Hematopoietic multipotent progenitor cell treated with erythropoietin and hydrocortisone succinate and interleukin-3 and kit ligand, for 17 days (in vitro differentiated cells): ENCODE measurements around the gene MLPH.
"Not testable (repeated sequence)": the region's sequence is repeated elsewhere in the genome, so short reads cannot be mapped to it uniquely, and the experiment has no call there.

Source experiments
- DNase-seq: peaks from one replicate; pipeline ENCODE4 v3.0.0-alpha.2; 2015; ENCODE audit warnings: low spot score

MLPH gene

DNA sequence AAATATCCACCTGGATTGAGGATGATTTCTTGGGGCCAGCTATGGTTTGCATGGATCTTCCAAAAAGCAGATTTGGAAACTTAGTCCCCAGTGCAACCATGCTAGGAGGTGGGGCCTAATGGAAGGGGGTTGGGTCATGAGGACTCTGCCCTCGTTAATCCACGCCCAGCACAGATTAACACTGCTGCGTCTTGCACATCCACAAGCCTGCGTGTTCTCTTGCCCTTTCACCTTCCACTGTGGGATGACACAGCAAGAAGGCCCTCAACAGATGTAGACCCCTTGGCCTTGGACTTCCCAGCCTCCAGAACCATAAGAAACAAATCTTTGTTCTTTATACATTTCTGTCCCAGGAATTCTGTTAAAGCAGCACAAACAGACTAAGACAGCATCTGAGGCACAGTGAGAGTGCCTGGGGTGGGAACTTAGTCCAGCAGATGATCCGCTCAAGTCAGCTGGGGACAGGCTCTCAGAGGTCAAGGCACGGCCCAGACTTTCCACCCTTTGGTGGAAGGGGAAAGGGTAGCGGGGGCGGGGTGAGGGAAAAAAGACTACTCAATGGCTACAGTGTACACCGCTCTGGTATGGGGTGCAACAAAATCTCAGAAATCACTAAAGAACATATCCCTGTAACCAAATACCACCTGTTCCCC, 101.1 kb downstream of the MLPH start:
- no peak for DNase-seq

DNA sequence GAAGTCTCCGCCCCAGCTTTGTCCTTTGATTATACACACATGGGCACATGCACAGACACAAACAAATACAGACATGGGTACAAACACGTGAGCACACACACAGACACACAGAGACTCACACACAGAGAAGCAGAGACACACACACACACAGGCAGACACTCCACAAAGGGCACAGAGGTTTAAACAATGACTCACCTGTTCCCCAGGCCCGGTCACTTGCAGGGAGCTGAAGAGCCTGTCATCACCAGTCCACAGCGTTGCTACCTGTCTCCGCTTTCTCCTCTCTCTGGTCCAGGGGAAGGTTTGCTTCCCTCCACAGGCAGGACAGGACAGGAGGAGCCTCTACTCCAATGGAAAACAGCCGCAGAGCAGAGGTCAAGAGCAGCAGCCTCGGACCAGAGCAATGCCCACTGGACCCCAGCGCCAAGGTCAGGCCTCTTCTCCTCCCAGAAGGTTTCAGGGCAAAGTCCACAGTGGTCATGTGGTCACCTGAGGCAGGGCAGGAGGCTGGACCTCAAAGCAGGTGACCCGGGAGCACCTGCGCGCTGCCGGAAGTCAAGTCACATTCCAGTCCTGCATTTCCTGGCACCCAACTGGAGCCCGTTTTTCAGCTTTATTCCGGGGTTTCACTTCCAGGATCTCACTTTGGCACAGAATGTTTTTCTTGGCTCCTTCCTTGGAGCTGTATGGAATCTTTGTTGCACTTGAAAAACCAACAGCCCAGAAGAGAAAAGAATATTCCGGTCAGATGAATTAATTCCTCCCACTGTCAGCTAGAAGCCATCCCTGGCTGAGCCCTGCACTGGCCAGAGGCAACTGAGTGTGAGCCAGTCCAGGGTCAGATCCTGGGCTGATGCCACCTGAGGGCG, 103.5 kb downstream of the MLPH start, which contains the start of gene RAB17:
TSS of gene RAB17 (minus strand) at position 463 of the 869 bp plus-strand sequence. CDS start 4,580 bp downstream, outside the sequence.
- DNase-seq: no peak

DNA sequence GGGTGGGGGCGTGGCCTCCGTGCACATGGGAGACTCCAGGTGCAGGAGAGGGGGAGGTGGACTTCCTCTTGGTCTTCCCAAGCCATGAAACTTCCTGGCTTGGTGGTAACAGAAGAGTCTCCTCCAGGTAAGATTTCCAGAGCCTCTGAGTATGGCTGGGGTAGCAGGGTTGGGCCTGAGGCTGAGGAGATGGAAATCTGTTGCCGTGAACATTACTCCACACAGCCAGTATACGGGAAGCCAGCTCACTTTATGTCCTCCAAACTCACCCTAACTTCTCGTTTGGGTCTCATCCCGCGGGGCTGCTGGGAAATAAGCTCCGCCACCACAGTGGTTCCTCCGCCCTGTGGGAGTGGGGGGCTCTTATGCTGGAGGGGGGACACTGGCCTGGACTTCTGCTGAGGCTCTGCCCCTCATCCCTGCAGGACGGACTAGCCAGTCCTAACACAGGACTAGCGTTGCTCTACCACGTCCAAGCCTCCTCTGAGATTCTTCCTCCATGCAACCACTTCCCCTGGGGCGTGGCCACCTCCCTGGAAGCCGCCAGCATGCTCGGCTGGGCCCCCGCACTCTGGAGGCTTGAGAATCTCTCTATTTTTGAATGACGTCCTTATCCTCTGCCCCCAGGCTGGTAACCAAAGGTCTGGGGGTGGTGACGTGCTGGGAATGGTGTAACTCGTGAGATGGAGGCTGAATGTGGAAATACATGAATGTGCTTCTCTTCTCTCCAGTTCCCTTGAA, 104.3 kb downstream of the MLPH start:
- no peak for DNase-seq

DNA sequence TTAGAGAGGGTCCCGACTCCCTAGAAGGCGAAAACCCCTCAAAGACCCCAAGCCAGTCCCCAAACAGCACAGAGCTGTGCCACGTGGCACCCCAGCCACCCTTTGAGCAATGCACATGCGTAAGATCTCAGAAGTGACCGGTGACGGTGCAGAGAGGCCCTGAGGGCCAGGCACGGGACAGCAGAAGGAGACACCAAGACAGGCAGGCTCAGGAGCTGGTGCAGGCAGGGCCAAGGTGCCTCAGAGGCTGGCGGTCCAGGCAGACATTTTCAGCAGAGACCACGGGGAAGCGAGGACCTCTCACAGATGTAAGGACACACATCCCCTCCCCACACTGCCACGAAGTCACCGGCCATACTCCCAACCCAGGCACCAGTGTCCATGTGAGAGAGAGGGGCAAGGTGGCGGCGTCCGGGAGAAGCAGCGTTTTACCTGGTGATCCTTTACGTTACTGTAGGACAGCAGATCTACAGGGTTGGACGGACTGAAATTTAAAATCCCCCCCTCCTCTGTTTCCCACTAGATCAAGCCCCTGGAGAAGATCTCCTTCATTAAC, 105.5 kb downstream of the MLPH start:
- DNase-seq: no peak

DNA sequence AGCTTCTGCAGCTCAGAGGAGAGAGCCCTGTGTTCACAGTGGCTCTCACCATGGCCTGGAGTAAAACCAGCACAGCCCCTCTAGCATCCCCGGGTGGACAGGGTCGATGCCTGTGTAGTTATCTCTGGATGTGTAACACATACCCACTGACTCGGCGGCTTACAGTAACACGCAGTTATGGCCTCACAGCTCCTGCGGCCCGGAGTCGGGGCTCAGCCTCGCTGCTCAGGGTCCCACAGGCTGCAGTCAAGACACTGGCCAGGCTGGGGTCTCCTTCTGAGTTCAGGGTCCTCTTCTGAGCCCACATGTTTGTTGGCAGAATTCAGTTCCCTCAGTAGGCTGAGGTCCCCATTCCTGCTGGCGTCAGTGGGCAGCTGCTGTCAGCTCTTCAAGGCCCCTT, 106.0 kb downstream of the MLPH start:
- no peak for DNase-seq

DNA sequence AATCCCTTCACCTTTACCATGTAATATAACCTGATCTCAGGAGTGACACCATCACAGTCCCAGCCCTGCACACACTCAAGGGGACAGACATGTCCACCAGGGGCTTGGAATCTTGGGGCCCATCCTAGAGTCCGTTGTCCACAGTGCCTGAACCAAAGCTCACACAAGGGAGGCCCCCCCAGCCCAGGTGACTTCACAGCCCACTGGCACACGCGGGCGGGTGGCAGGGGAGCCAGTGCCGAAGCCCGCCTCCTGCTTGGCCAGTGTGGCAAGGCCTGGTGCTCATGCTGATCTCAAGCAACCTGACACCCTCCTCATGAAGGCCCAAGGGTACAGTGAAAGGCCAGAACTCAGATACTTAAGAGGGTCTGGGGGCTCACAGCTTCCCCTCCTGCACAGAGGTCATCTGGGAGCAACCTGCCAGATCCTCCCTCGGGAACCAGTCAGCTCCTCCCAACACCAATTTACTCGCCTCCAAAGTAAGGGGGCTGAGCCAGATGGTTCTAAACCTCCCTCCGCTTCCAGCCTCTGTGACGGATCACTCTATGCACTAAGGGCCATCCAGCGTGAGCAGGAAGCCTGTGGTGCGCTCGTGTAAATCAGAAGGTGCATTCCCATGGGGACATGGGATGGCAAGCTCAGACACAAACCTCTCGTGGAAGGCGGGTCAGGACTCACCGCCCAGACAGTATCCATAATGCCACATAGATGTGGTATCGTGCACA, 106.7 kb downstream of the MLPH start:
- no peak for DNase-seq

DNA sequence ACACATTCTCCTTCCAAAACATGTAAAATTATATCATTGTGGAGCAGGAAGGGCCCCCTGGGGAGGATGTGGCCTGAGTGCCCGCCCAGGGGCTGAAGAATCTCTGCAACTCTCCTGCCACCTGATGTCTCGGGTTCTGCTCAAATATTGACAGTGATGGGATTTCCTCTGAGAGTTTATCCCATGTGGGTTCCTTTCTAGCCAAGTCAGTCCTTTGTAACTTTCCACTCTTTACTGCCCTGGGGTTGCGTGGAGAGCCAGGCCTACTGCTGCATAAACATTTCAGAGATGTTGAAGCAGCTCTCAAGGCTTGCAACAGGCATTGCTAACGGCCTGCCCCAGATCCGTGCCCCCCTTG, 107.4 kb downstream of the MLPH start:
- DNase-seq: no peak

DNA sequence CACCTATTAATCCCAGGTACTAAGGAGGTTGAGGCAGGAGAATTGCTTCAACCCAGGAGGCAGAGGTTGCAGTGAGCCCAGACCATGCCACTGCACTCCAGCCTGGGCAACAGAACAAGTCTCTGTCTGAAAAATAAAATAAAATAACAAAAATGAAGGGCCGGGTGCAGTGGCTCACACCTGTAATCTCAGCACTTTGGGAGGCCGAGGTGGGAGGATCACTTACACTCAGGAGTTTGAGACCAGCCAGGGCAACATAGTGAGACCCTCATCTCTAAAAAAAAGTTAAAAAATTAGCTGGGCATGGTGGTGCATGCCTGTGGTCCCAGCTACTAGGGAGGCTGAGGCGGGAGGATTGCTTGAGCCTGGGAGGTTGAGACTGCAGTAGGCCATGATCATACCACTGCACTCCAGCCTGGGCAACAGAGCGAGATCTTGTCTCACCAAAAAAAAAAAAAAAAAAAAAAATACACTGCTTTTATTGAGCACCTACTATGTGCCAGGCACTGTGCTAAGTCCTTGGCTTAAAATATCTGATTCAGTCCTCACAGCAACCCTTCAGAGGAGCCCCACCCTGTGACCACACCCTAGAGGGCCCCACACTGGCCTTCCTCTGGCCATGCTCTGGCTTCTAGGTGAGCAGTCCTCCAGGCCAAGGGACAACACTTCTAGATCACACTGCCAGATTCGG, 108.9 kb downstream of the MLPH start:
- not testable (repeated sequence) for DNase-seq

DNA sequence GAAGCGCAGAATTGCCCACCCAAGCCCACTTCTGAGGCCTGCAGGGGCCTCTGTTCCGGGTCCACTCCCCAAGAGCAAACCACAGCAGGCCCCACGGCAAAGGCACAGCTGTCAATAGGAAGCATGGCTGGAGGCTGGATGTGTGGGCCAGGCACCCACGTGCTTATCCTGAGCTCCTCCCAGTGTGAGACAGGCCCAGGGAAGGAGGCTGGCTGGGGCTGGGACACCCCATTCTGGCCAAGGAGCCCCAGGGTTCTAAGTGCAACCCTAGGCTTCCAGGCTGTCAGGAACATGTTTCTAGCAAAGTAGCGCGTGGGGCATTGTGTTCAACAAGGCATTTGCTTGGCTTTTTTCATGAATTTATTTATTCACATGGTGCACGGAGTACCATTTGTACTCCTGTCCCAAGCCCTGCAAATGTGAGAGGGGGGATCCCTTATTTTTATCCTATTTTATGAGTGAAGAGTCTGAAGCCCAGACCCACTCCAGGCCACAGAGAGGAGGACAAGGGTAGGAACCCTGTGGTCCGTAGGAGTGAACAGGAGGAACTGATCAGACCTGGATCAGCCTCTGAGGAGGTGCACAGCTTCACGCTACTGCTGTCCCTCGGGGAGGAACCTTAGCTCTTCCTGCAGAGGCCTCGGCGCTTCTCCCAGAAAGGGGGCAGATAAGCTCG, 109.6 kb downstream of the MLPH start:
- DNase-seq: no peak

DNA sequence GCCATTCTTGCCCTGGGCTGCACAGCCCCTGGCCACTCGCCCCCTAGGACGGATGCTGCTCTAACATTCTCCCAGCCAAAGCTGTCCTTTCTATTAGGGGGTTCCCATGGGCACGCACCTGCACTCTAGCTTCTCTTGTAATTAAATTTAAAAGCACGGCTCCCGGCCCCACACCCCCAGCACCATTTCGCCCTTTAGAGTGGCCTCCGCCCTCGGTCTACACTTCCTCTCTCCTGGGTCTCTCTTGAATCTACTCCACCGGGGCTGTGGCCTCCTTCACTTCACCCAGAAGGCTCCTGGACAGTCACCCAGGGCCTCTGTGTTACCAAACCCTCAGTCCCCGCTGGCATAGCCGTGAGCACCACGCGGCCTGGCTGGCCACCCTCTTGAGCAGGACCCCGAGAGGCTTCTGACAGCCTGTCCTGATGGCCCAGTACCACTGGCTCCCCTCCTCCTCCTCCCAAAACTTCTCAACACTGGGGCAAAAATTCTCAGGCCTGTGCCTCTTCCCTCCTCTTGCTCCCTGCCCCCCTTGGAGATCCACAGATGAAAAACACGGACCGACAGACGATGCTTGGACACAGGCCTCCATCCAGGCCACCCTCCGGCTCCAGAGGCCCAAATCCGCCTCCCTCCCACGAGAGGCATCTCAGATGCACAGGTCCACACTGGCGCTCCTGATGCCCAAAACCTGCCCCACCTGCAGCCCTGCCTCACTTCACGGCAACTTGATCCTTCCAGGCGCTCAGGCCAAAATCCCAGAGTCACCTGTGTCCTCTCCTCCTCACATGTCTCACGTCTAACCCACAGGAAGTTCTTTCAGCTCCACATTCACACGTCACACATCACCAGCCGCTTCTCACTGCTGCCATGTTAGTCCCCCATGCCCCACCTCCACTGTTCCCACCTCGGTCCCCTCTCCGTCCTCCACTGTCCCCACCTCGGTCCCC, 110.4 kb downstream of the MLPH start:
- no peak for DNase-seq

DNA sequence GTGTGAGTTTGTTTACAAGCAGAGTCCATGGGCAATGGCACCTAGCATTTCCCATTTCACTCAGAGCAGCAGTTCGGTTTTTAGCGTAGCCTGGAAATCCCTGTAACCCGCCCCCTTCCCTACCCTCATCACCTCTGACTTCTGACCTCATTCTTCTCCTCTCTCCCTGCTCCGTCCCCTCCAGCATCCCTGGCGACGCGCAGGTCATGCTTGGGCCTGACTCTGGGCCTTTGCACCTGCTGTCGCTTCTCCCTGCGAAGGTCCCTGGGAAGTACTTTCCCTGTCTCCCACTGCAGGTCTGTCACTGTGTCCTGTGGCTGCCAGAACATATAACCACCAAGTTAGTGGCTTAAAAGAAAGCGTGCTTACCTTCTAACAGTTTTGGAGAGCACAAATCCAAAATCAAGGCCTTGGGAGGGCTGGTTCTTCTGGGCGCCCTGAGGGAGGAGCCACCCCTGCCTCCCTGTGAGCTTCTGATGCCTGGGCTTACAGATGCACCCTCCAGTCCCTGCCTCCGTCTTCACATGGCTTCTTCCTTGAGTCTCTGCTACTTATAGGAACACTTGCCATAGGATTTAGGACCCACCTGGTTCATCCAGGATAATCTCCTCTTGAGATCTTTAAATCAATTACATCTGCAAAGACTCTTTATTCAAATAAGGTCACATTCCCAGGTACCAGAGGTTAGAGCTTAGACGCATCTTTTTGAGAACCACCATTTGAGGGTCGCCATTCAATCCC, 111.6 kb downstream of the MLPH start:
- no peak for DNase-seq

DNA sequence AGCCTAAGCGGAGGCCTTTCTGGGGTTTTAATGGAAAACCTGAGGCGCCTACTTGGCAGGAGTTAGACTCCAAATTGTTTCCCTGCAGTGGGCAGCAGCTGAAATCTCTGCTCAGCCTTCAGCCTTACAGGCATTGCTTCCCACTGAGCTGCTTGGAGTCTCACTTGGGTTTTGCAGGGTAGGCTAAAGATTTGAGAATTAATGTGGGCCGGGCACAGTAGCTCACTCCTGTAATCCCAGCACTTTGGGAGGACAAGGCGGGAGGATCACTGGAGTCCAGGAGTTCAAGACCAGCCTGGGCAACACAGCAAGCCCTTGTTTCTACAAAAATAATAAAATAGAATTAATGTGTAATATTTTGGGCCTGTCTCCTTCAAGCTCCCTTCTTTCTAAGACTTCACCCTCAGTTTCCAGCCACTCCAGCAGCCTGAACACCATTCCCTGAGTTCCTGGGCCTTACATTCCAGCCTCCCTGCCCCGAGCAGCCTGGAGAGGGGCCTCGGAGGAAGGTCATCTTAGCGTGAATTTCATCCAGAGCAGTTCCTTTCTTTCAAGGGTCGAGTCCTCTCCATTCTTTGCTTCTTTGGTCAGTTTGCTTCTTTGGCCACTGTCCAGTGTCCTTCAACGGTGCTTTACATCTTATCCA, 112.5 kb downstream of the MLPH start:
- no peak for DNase-seq

DNA sequence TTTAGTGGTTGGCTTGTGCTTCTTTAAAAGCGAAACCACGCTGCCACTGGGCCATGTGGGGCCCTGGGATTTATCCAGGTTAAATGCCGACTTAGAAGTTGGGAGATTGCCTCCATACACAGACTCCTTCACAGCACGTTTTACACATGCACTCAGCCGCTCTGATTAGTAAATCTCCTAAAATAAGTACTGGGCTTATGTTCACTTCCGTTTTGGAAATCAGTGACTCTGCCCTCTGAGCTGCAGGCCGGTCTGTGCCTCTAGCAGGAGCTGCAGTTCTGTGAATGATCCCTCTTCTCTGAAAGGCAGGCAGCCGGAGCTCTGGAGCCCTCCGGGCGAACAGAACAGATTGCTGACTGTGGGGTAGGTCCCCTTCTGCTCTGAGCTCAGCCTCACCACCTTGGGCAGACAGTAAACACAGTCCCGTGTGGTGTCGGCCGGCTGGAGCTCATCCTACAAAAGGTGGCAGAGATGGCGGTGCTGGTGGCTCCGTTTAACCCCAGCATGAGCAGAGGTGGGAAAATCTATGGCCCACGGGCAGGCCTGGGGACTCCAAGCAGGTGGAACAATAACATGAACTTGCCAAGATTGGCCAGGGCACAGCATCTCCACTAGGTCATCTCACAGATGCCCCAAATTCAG, 113.3 kb downstream of the MLPH start:
- no peak for DNase-seq

DNA sequence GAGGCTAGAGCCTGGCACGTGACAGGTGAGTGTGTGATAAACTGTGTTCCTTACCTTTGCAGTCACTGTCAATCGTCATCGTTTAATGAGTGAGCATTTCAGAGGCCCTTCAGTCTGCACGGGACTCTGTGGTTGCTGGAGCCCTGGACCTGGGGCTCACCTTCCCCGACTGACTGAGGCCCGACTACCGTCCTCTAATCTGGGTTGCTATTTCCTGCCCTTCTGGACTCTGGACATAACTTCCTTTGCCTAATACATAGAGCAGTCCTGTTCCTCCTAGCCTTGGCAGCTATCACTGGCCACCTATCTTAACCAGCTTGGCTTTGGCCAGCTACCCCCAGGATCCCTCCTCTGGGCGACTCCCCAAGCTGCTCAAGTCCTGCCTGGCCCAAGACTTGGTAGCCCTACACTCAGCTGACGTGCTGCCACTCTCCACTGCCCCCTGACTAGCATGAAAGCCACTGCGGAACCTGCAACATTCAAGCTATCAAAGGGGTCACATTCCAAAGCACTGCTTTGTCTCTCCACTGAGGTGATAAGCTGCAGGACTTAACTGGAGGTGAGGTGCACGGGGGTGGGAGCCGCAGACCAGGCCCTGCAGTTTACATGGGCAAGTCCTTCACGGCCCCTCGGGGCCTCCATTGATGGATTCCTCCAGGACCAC, 114.5 kb downstream of the MLPH start:
- DNase-seq: no peak

DNA sequence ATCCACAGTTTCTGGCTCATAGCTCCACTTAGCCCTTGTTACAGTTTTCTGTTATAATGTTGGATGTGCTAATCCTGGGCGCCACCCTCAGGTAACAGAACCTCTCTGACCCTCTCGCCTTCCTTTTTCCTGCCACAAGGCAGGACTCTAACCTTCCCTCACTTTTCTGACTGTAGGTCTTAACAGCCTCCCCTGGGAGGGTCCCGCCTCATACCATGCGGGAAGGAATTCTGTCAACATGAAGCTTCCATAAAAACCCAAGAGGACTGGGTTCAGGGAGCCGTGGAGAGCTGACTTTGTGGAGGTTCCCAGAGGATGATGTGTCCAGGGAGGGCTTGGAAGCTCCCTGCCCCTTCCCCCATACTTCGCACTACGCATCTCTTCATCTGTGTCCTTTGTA, 115.4 kb downstream of the MLPH start:
- no peak for DNase-seq

DNA sequence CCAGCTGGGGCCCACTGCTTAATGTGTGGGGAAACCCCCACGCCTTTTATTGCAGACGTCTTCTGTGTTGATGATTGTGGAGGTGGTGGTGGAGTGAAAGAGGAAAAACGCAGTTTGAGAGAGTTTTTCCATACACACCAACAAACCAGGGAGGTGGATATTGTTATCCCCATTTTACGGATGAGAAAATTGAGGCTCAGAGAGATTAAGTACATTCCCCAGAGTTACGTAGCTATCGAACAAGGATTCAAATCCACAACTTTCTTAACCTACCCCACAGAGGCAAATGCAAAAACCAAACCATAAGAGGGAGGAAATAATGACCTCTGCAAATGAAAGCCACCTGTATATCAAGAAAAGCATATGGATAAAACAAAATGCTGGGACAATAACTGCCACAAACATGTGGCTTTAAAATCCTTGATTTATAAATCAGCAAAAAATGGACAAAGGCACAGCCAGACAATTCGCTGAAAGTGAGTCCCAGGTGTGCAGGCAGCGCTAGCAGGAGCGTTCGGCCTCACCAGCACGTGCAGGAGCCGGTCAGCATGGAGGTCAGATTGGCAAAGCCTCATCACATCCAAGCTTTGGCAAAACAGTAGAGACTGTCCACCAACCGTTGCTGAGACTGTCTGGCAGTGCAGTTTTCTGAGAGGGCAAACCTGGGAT, 116.1 kb downstream of the MLPH start:
- no peak for DNase-seq
